Measurements from ENCODE around the gene ATP8A2.

- TF ChIP-seq CTCF (IDR thresholded peaks at IDR 0.05) (no peak), POLR2A (IDR thresholded peaks at IDR 0.05) (no peak)
Observed at GRCh38 chr13:25715760-25716159, 344.0 kb downstream of the ATP8A2 start.
